Hematopoietic multipotent progenitor cell treated with erythropoietin and hydrocortisone succinate and interleukin-3 and kit ligand, for 8 days (in vitro differentiated cells): ENCODE data around the gene NSG2.
"Not testable (repeated sequence)": the region's sequence is repeated elsewhere in the genome, so short reads cannot be mapped to it uniquely, and the experiment has no call there.

Experiments used
- DNase-seq: peaks from one replicate; pipeline ENCODE4 v3.0.0-alpha.2; 2015

Gene NSG2

GRCh38 chr5:174063082-174063756 is 17.7 kb downstream of the NSG2 start:
- no peak for DNase-seq

GRCh38 chr5:174064171-174064570 is 18.7 kb downstream of the NSG2 start:
- DNase-seq = no peak

GRCh38 chr5:174065528-174066197 is 20.2 kb downstream of the NSG2 start:
- DNase-seq = no peak

- DNase-seq = no peak
These were observed 22.0 kb downstream of the NSG2 start for GRCh38 chr5:174067499-174067898.

DNA sequence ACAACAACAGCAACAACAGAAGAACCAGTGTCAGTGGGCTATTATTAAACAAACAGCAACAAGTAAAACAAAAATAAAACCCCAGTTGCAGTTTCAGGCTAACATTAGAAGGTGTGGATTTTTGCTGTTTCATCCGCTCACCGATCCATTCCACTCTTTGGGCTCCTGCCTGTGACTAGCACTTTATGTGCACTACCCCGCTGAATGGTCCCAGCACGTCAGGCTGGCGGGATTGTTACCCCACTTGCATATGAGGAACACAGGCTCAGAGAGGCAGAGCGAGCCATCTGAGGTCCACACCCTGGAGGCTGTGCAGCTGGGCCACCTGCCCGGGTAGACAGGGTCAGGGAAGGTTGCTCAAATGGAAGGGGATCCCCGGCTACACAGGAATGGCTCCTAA is 26.0 kb downstream of the NSG2 start:
- DNase-seq = no peak

GRCh38 chr5:174073122-174073660 is 27.7 kb downstream of the NSG2 start:
- DNase-seq = no peak

DNA sequence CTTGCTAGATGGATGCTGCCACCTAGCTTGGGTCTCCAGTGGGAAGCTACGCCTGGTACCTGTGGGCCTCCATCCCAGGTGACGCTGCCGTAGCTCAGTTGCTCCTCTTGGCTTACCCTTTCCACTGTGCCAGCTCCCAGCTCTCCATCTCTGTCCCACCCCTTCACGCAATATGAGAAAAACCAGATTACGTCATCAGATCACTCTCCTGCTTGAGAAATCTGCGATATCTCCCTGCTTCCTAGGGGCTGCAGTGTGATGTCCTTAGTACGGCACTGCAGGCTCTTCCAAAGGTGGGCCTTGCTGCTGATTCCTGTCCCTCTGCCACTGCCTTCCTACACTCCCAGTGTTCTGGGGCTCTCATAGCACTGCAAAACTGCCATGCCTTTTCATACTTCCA is 28.9 kb downstream of the NSG2 start:
- DNase-seq = no peak

GRCh38 chr5:174078416-174078815 is 32.9 kb downstream of the NSG2 start:
- no peak for DNase-seq

DNA sequence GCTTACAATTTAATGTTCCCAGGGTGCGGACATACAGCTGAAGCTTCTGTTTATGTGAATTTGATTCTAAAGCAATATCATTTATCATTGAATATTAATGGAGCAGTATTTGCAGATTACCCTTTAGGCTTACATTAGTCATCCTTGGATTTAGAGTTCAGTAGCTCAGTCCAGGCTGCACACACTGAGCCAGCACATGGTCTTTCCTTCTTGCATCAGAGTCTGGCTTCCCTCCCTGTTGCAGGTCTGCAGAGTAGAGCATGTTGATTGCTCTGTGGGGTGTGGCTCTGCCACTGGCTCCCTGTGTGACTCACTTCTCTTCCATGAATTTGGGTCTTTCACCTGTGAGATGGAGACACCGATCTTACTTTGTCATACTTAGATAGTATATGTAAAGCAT is 36.8 kb downstream of the NSG2 start:
- DNase-seq = no peak

DNA sequence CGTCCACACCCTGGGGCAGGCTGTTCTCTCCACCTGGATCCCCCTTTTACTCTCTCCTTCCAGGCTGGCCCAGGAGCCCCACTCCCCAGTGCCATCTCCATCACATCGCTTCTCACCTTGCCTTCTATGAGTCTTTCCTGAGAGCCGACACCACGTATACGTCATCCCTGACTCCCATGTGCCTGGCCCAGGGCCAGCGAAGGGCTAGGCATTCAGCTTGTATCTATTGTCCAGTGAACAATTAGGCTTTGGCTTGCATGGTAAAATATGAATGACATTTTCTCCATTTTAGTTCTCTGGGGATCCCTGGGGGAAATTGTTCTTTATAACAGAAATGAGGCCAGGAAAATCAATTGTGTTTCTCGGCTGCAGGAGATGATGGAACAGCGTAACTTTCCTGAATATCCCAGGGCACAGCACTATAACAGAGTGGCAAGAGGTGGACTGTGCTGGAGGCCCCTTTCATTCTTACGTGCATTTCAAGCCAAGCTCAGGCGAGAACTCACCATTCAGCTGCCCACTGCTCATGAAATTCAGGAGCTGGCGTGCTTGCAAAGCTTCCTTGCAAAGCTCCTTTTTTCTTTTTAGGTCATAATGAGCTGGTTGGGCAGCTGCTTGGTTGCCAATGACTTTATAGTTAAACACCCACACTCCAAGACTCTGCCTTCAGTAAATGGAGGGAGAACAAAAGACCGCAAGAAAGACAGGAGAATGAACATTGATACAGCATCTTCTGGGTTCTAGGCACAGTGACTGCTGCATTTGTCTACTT is 37.7 kb downstream of the NSG2 start:
- no peak for DNase-seq

DNA sequence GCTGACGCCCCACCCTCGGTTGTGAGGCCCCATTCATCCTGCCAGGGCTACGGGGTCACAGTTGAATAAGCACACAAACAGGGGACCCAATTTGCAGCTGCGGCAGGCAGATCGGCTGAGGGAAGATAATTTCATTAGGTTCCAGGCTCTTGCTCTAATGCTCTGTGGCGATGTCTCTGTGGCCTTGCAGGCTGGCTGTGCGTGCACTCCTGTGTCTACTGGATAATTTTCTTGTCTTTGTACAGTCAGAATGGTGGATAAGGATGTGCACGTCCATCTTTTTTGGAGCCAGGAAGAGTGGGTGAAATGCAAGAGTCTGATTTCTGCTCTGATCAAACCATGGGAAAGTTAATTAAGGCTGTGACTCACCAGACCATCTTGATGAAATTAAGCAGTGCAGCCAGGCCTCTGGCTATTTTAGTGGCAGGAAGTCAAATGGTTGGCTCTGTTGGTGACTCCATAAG is 39.2 kb downstream of the NSG2 start:
- no peak for DNase-seq

GRCh38 chr5:174086751-174087150 is 41.2 kb downstream of the NSG2 start:
- DNase-seq = no peak

GRCh38 chr5:174087783-174088182 is 42.3 kb downstream of the NSG2 start:
- DNase-seq = no peak

GRCh38 chr5:174090129-174090528 is 44.6 kb downstream of the NSG2 start:
- DNase-seq = no peak

DNA sequence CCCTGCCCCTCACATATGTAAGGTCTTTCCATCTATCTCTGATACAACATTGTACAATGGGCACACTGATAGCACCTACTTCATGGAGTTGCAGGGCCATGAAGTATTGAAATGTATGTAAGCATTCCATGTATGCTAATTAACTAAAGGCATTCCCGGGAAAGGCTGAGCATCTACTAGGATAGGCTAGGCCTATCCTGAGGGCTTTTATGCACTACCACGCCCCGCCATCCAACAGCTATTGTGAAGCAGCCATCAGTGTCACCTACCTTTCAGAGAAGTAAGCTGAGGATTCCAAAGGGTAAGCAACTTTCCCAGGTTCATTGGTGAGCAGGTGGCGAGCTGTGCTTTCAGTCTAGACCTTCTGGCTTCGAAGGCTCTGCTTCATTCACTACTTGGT is 47.6 kb downstream of the NSG2 start:
- DNase-seq = no peak

DNA sequence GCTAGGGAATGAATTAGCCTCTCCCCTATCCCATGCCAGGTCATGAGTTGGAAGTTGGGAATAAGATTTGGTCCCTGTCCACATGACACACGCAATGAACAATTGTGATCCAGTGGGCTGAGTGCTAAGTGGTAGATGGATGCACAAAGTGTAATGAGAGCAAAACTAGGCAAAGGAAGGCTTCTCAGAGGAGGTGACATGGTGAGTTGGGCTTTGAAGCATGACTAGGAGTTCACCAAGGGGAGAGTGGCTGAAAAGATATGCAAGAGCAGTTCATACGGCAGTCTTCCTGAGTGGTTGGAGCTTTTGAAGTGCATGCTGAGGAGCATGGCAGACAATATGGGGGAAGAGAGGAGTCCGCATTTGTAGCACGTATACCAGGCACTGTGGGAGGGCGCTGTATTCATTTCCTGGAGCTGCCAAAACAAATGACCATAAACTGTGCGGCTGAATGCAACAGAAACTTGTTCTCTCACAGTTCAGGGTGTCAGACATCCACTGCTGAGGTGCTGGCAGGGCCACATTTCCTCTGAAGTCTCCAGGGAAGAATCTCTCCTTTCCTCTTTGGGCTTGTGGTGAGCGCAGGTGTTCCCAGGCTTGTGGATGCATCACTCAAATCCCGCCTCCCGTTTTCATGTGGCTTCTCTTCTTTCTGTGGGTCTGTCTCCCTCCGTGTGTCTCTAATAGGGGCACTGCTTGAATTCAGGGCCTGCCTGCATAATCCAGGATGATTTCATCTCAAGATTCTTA is 49.5 kb downstream of the NSG2 start:
- DNase-seq = no peak

- no peak for DNase-seq
These were observed 51.1 kb downstream of the NSG2 start for GRCh38 chr5:174096619-174097018.

GRCh38 chr5:174097486-174098185 is 52.1 kb downstream of the NSG2 start:
- DNase-seq = no peak

DNA sequence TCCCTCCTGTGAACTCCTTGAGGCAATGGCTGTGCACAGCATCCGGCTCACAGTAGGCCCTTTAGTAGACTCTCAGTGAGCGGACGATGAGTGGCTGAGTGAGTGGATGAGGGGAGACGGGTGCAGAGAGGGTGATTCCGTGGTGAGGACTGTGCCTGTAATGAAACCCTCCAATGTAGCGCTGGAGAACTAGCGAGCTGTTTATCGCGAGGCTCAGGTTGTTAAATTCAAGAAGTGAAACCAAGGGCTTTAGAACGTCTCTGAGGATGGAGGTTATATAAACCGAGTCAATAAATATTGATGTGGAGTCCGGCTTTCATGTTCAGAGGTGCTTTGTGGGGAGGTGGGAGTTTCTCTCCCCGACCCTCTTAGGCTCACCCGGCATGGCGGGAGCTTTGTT is 53.2 kb downstream of the NSG2 start:
- DNase-seq = no peak

DNA sequence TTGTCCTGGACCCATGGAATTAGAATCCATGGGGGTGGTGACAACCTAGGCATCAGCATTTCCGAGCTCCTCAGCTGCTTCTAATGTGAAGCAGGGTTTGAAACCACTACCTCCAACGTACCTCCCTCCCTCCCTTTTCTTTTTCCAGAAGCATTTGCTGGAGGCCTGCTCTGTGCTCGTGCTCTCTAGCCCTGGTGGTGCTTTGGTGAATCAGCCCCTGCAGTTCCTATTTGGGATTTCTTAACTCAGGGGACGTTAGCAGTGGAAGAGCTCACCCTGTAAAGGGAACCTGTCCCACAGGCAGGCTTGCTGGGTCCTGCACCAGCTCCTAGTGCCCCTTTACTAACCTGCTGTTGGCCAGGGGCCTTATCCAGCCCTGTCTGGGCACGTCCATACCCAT is 55.0 kb downstream of the NSG2 start:
- DNase-seq = no peak

DNA sequence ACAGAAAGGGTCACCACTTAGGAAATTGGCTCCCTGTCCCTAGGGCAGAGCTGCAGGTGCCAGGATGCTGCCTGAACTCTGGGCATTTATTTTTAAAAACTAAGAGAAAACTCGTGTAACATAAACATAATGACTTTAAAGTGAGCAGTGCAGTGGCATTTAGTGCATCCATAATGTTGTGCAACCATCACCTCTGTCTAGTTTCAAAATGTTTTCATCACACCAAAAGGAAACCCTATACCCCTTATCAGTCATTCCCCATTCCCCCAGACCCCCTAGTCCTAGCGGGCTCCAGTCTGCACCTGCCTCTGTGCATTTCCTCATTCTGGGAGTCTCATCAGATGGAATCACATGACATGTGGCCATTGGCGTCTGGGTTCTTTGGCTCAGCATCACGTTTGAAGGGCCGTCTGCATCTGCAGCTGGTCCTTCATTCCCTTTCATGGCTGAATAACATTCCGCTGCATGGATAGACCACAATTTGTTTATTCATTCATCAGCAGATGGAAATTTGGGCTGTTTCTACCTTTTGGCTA is 55.8 kb downstream of the NSG2 start:
- no peak for DNase-seq

GRCh38 chr5:174102574-174102973 is 57.1 kb downstream of the NSG2 start:
- DNase-seq = not testable (repeated sequence)
